CD4-positive, alpha-beta T cell treated with Interferon alpha-2 for 1 hour (primary cell): ENCODE data around the gene KRT84.
A peak's percentile ranks its signal among the peaks of the same experiment; 100 is the strongest.

ENCODE experiments used
- DNase-seq, 2 donors: peaks; one replicate each; pipeline ENCODE4 v3.0.0-alpha.2; 2020 to 2022

KRT84 gene

DNA sequence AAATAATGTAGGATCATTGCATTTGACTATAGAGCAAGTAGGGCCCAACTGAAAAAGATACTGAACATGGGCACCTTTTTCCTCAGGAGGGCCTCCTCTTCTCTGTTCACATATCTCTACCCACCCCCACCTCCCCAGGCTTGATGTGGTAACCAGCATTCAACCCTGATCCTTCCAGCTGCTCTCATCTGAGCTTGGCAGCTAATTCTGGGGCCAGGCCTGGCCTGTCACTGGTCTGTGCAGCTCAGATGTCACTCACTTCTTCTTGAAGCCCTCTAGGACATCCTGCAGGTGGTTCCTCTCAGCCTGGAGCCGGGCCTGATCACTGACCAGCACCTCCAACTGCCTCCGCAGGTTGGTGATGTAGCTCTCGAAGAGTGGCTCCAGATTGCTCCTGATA is 2.1 kb downstream of the KRT84 start:
- no peak for DNase-seq

DNA sequence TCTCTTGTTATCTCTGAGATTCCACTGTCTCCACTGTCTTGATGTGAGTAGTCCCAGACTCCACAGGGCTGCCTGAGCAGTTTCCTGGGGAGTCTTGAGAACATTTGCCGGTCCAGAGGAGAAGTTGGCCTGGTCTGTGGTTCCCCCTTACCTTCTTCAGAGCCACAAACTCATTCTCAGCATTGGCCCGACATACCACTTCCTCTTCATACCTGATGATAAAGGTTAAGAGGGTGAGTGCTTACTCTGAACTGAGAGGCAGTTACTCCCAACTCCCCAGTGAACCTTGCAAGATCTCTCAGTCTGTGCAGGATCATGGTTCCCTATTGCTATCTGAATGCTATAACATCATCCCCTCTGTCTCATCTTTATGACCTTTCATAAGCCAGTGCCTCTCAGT is 2.6 kb downstream of the KRT84 start:
- DNase-seq = no peak

DNA sequence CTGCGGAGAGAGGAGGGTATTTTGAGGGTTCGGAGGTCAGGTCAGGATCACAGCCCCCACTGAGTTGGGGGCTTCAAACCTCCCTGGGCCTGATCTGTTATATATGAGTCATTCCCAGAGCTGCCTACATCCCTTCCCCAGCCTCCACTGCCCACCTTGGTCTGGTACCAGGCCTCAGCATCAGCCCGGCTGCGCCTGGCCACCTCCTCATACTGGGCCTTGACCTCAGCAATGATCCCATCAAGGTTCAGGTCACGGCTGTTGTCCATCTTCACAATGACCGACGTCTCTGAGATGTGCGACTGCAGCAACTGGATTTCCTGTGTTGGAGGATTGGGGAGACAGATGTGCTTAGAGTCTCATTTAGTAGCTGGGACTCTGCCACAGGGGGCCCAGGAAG is 4.2 kb downstream of the KRT84 start:
- no peak for DNase-seq

DNA sequence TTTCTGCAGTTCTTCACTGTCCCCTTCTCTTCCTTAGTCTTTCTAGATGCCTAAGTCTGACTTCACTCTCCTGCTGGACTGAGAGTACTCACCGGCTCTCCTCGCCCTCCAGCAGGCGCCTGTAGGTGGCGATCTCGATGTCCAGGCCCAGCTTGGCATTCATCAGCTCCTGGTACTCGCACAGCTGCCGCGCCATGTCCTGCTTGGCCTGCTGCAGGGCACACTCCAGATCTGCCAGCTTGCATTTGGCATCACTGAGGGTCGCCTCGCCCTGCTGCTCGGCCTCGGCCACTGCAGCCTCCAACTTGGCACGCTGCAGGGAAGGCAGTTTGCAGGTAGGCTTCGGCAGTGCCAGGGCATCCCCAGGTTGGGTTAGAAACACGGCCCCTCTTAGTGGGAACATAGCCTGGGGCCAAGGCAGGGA is 5.2 kb downstream of the KRT84 start:
- DNase-seq = no peak

DNA sequence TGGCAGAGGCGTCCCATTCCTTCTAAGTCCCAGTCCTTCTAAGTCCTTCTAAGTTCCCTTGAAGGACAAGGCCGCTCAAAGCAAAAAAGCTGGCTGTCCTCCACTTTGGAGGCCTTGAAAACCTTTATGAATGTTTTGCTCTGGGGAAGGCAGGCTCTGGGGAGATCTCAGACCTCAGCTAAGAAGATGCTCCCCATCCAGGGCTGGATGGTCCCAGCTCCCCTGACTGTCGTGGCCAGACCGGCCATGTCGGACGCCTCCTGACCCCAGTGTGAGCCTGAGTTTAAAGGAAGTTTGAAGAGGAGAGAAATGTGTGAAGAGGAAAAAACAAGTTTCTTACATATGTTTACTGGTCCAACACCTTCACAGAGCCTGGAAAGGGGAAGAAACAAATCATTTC is 5.9 kb downstream of the KRT84 start:
- no peak for DNase-seq

DNA sequence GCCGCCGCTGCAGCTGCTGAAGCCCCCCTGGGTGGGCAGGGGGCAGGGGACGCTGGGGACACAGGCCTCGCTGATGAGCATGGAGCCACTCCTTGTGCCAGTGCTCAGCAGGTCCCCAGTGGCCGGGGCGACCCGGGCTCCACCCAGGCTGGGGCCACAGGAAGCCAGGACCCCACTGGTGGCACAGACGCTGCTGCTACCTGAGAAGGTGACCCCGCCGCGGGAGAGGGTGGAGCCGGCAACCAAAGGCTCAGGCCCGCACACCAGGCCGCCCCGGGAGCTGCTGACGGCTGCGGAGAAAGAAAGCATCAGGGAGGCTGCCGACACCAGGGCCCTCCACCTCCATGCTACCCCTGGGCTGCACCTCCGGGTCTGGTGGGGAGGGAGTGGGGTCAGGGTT is 7.4 kb downstream of the KRT84 start:
- DNase-seq = no peak

DNA sequence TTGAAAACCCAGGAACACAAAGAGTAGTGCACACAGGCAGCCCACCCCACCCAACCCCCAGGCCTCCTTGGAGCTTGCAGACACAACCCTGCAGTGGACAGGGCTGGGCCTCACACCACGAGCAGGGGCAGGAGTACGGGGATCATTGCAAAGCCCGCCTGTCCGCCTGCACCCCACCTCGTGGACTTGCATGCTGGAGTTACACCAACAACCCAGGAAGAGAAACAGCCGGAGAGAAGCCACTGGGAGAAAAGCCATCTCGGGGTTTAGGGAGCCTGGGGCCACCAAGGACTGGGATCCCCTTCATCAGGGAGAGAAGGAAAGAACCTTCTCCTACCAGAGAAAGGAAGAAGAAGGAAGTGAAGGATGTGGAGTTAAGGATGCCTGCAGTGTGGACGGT is 8.2 kb downstream of the KRT84 start:
- no peak for DNase-seq

DNA sequence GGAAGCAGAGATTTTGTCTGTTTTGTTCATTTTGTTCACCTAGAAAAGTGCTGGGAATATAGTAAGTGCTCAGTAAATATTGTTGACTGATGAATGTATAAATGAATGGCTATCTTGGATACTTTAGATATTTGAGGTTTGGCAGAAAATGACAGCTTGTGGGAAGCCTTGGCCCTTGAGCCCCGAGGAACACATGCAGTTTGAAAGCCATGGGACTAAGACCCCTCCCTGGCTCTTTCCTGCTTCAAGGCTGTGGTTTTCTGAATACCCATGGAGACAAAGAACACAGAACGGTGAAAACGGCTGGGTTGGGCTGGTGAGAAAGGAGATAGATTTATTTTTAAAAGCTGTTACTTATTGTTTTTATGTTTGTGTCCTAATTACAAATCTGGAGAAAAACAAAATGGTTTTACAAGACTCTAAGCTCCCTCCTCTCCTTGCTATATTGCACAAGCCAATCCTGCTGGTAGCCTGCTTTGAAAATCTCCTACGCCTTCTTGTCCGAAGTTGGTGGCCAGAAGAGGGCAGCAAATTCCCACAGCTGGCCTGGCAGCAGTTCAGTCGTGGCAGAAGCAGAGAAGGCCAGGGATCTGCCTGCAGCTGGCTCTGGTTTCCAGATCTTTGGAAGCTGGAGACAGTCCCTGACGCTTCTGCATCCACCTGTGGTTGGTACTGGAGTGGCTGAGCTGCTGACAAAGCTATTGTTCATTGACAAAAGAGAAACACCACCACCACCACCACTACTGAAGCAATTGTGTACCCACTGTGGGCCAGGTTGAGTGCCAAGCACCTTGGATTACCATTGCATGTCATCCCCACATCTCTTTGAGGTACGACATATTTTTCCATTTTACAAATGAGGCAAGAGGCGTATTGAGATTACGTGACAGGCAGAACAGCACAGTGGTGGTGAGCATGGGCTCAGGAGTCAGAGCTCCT is 13.0 kb downstream of the KRT84 start:
- peak; percentile 51 to 56 for DNase-seq

DNA sequence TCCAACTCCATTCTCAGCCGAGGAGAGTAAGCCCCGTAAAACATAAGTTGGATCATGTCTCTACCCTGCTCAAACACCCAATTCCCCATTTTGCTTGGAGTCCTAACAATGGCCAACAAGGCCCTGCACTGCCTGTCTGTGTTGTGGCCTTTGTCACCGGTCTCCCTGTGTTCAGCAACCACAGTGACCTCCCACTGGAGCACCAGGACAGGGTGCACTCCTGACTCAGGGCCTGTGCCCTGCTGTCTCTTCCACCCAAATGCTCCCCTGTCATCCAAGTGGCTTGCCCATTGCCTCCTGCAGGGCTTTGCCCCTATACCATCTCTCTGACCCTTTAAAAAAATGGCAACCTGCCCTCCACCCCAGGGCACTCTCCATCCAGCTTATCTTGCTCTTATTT is 13.7 kb downstream of the KRT84 start:
- no peak for DNase-seq

DNA sequence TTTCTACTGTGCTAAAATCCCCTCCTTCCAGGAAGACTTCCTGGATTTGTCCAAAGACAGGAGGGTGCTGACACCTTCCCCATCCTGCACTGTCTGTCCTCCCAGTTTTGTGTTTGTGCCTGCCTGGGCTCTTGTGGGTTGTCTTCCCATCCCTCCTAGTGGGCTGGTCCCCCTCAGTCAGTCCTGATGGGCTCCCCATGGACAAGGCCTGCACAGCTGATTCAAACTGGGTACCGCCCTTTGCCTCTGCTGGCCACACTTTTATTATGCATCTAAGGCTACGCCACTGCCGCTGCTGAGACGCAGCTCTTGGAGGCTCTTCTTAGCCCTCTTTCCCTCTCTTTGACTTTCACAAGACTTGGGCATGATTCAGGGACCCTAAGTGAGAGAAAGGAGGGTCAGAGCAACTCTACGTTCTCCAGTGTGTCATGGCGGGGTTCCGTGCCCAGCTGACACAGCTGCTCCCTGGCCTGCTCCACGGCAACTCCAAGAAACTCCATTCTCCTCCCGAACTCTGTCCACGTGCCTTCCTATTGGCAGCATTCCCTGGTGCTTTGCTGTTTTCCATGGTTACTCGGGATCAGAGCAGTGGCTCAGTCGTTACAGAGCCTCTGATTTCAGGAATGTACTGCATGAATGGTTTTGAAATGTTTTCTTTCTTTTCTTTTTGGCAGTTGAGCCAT is 14.4 kb downstream of the KRT84 start:
- no peak for DNase-seq

DNA sequence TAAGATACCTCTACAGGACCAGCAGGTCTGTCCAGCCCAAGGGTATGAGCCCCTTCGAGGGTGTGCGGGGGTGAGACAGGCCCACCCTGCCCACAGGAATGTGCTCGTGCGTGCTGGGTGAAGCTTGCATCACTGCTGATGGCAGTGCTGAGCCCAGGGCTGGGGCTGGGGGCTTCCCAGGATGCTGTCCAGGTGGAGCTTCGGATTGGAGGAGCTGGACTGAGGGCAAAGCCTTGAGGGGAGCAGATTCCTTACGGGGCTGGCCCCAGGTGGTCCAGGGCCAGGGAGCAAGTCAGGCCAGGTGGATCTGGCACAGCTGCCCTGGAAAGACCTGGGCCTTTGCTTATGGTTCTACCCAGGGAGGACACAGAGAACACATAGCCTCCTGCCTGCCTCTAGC is 15.6 kb downstream of the KRT84 start:
- DNase-seq = no peak

DNA sequence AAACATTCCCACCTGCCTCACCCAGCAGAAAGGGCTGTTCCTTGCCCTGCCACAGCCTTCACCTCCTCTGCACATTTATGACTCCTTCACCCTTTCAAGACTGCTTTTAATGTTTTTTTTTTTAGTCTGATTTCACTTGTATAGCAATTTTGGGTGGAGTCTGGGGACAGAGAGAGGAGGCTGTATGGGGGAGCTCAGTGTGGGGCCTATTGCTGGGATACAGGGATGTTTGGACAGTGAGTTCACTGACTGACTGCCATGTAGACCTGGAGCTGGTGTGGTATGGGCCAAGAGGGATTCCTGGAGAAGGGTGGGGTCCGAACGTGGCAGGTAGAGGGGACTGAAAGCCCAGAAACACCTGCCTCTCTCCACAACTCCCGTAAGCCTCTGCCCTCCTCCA is 16.2 kb downstream of the KRT84 start:
- no peak for DNase-seq

DNA sequence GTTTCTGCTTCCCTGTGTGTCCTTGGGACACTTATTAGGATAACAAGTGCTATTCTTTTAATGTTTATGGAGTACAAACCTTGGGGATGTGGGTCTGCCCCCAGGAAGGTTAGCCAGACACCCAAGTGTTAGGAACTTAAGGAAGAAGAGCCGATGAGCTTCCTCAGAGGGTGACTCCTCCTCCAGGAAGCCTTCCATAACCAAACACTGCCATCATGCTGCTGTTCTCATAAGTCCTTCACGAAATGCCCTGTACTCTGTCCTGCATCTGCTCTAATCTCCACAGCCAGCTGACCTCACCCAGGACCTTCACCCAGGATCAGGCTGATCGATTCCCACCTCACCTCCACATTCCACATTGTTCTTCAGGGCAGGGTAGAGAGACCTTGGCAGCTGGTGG is 16.9 kb downstream of the KRT84 start:
- DNase-seq = no peak

DNA sequence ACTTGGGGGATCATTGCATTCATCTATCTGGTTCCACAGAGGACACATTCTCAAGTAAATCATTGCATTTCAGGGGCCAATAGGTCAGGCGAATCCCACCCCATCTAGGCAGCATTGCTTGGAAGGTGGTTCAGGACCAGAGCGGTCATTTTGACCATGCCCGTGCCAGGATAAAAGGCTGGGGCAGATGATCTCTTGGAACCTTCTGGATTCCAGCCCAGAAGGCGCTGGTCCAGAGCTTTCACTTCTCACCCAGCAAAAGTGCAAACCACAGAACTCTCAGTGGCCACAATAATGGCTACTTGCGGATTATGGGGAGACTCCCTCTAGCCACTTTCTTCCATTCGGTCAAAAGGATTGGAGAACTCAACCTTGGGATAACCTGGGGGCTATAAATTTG is 17.6 kb downstream of the KRT84 start:
- DNase-seq = no peak

DNA sequence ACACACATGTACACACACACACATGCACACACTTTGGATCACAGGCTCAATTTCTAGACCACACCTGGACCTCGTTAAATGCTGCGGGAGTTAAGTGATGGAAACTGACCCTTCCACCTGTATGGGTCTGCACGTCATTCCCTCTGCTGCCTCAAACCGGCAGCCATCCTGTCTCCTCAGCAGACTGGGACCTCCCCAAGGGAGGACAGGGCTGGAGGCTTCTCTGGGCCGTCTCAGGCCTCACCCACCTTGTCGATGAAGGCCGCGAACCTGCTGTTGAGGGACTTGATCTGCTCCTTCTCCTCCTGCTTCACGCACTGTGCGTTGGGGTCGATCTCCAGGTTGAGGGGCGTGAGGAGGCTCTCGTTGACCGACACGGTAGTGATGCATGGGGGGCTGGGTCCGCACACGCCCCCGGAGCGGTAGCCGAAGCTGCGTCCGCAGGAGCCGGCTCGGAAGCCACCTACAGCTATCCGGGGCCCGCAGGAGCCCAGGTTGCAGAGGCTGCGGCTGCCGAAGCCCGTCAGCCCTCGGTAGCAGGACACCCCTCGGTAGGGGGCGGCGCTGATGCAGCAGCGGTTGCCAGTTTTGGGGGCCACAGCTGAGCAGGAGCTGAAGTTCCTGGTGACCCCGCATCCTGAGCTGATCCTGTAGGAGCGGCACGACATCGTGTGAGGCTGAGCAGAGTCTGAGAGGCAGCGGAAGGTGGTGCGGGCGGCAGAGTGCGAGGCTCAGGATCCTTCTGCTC is 18.5 kb downstream of the KRT84 start, which contains the start of gene KRT85:
KRT85 (minus strand) TSS at position 744 of the 748 bp plus-strand sequence; CDS start at position 668, 76 bp downstream.
- DNase-seq = no peak

DNA sequence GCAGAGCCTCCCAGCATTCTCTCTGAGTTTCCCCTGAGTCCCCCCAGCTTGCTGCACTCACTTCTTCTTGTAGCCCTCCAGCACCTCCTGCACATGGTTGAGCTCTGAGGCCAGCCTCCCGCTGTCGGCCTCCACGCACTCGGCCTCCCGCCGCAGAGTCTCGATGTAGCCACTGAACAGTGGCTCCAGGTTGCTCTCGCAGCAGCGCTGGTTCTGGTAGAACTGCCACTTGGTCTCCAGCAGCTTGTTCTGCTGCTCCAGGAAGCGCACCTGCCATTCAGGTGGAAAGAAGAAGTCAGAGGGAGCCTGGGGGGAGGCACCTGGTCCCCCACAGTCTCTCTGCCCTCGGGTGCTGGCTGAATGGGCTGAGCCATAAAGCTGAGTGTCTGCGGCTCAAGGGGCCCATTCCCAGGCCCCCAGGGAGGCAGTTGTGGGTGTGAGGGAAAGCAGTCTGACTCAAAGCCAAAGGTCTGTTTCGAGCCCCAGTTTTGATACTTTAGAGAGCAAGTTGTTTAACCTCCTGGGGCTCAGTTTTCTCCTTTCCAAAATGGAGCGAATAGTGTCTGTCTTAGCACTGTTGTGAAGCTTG is 20.5 kb downstream of the KRT84 start:
- no peak for DNase-seq

DNA sequence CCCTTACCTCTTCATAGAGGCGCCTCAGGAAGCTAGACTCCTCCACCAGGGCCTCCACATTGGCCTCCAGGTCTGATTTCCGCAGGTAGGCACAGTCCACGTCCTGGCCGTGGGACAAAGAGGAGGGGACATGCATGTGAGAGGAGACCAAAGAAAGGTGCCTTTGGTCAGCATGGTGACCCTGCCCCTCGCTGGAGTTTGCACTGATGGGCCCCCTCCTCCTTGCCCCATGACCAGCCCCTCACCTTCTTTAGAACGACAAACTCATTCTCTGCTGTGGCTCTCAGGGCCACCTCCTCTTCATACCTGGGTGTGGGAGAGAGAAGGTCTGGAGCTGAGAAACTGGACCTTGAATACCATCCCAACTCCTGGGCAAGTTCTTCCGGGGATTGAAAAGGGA is 21.4 kb downstream of the KRT84 start:
- DNase-seq = no peak

DNA sequence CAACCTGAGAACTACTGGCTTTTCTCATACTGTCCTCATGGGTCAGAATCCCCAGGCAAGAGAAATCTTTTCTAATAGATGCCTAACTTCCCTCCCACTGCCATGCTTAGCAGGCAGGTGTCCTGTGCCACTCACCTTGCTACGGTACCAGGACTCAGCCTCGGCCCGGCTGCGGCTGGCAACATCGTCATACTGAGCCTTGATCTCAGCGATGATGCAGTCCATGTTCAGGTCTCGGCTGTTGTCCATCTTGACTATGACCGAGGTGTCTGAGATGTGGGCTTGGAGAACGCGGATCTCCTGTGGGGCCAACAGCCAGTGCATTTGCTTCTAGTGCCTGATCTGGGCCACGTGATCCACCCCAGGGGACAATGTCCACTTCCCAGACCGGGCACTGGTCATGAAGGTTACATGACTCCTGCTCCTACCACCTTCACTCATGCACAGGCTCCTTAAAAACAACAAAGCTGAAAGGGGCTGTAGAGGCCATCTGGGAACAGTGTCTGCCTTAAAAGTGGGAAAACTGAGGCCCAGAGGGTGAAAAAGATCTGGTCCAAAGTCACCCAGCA is 22.3 kb downstream of the KRT84 start:
- no peak for DNase-seq

DNA sequence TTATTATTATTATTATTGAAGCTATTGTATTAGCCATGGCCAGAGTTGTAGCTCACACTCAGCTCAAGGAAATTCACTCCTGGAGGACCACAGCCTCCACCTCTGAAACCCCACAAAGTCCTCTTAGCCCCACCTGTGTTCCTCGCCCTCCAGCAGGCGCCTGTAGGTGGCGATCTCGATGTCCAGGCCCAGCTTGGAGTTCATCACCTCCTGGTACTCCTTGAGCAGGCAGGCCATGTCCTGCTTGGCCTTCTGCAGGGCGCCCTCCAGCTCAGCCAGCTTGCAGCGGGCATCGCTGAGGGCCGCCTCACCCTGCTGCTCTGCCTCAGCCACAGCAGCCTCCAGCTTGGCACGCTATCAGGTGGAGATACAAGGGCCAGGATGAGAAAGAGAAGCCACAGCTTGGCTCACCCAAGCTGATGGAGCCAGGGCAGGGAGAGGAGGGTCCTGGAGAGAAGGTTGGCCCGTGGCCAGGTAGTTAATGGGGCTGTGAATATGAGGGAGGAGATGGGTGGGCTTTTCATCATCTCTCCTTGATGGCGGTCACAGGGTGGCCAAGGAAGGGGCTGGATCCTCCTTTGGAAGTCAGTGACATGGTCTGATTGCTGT is 23.2 kb downstream of the KRT84 start:
- DNase-seq = no peak

DNA sequence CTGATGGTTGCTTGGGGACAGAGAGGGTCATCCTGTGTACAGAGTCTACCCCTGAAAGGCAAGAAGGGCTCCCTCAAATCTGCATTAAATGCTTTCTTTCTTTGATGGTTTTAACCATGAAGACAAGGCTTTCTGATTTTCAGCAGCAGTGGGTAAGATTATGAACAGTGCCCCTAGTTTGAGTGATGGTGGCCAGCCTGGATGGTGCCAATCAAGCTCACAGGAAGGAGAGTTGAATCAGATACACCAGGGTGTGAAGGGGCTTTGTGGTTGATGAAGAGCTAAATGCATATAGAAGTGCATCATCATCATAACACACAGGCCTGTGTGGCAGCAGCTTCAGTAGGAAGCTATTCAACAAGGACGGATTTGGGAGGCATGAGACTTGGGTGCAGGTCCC is 23.9 kb downstream of the KRT84 start:
- no peak for DNase-seq

DNA sequence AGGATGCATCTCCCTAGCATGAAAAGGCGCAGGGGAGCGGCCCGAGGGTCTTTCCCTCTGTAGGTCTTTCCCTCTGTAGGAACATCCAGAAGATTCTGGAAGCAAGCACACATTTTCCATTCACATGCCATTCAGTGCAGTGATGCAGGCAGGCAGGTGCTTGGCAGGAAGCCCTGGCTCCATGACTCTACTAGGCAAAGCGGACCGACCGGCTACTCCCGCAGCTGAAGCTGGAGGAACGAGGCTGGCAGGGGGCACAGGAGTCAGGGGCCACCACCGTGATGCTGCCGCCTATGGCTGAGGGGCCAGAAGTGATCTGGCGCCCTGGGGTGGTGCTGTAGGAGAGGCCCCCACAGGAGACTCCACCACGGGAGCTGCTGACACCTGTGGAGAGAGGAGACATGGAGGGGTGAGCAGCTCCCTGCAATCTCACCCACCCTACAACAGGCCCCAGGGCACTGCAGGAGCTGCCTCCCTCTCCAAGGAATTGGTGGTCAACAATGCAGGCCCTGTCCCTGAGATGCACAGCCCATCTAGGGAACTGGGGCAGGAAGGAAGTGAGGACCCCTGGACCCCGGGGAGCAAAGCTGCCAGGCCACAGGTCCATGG is 24.7 kb downstream of the KRT84 start:
- DNase-seq = no peak

DNA sequence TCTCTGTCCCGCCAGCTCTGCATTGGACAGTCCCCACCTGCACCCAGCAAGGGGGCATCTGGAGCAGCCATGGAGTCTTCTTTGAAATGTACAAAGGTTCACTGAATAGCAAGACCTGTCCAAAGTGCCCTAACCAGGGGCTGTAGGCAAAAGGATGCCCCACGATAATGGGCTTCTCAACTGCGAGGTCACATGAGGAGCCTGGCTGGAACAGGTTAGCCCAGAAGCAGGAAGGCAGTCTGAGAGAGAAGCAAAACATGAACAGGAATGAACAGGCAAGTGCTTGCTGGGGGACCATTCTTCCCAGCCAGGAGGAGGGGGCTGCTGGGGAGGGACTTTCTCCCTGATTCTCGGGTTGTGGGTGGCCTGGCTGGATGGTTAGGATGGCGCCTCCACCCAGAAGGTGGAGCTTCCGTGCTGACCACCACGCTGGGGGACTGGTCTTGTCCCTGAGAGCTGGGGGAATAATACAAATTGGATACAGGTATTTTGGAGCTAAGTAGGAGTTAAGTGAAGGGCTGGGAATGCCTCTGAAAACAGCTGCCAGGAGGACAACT is 25.3 kb downstream of the KRT84 start:
- DNase-seq = no peak
